IPS-18a (cell line): ENCODE measurements around the gene ALX1.

Experiments
- H3K27ac ChIP-seq: one replicate; pipeline ENCODE4 v1.5.1; 2013; ENCODE audit warnings: low read length
- H3K27me3 ChIP-seq: one replicate; pipeline ENCODE4 v1.6.1; 2013; ENCODE audit warnings: mild to moderate bottlenecking, low read length; ENCODE audit not compliant: control insufficient read depth, insufficient read depth
- H3K36me3 ChIP-seq: one replicate; pipeline ENCODE4 v1.6.1; 2013; ENCODE audit warnings: low read depth, low read length; ENCODE audit not compliant: control insufficient read depth
- H3K4me1 ChIP-seq: one replicate; pipeline ENCODE4 v1.6.1; 2013; ENCODE audit warnings: low read depth, low read length; ENCODE audit not compliant: control insufficient read depth
- H3K4me3 ChIP-seq: one replicate; pipeline ENCODE4 v1.5.1; 2013; ENCODE audit warnings: low read length
- H3K9ac ChIP-seq: one replicate; pipeline ENCODE4 v1.6.1; 2013; ENCODE audit warnings: mild to moderate bottlenecking, low read length, moderate library complexity
- H3K9me3 ChIP-seq: one replicate; pipeline ENCODE4 v1.6.1; 2013; ENCODE audit warnings: low read depth, low read length; ENCODE audit not compliant: control insufficient read depth

The ALX1 gene

GRCh38 chr12:85277191-85277590 is 2.8 kb upstream of the ALX1 start:
- Histone ChIP-seq H3K9ac (no peak overlapping the region), H3K27me3 (peaks cover 28% of the 10 kb centered on the region), H3K4me1 (peaks cover 13% of the 10 kb centered on the region), H3K36me3 (no peaks in the 10 kb centered on the region), H3K4me3 (no peak overlapping the region), H3K9me3 (no peaks in the 10 kb centered on the region), H3K27ac (no peak overlapping the region)

DNA sequence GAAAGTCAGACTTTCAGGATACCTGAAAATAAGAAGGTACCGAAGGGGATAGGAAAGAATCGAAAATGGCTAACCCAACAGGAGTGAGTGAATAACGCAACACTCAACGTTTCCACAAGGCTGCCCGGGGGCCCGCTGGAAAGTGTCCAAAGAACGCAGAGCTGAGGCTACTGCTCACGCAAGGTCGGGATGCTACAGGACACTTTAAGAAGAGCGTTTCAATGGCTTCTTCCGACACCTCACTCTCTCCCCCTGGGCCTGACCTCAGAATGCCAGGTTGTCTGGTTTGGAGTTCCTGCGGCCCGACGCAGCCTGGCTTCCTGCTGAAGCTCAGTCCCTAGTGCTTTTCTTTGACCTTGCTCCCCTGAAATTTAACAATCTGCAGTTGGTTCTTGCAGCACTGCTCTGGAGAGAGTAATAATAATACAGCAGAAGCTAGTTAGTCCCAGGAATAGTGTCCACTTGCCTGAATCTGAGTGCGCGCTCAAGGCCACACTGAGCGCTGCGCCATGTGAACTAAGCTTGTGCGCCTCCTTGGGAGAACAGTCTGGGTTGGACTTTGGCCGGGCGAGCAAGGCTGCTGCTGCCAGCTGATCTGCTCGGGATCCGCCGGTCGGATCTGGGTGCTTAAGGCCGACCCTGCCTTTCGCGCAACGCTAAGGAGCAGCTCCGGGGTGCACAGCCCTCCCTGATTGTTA is 2.0 kb upstream of the ALX1 start:
- peak overlapping the region; percentile 84 for H3K4me3 ChIP-seq

GRCh38 chr12:85278598-85279448 is 1.2 kb upstream of the ALX1 start:
- H3K36me3 ChIP-seq, result no peaks in the 10 kb centered on the region
- peak overlapping the region; percentile 80 for H3K9ac ChIP-seq
- H3K27me3 ChIP-seq, result peaks cover 28% of the 10 kb centered on the region
- peaks cover 13% of the 10 kb centered on the region for H3K4me1 ChIP-seq
- no peaks in the 10 kb centered on the region for H3K9me3 ChIP-seq
- no peak overlapping the region for H3K27ac ChIP-seq
- H3K4me3 ChIP-seq, result peak overlapping the region; percentile 84

More for the DNA sequence above, 2.0 kb upstream of the ALX1 start:
- H3K27ac ChIP-seq, result no peak overlapping the region
- no peaks in the 10 kb centered on the region for H3K36me3 ChIP-seq
- no peaks in the 10 kb centered on the region for H3K9me3 ChIP-seq
- H3K4me1 ChIP-seq, result peaks cover 13% of the 10 kb centered on the region
- H3K9ac ChIP-seq, result no peak overlapping the region
- peaks cover 28% of the 10 kb centered on the region for H3K27me3 ChIP-seq

GRCh38 chr12:85279449-85280164 is 413 bp upstream of the ALX1 start:
- peak overlapping the region; percentile 84 for H3K4me3 ChIP-seq
- no peak overlapping the region for H3K27ac ChIP-seq
- peaks cover 13% of the 10 kb centered on the region for H3K4me1 ChIP-seq
- H3K9me3 ChIP-seq, result no peaks in the 10 kb centered on the region
- H3K36me3 ChIP-seq, result no peaks in the 10 kb centered on the region
- H3K9ac ChIP-seq, result peak overlapping the region; percentile 80
- H3K27me3 ChIP-seq, result peaks cover 28% of the 10 kb centered on the region

GRCh38 chr12:85280984-85281630 is 1.1 kb downstream of the ALX1 start:
- Histone ChIP-seq H3K9me3 (no peaks in the 10 kb centered on the region), H3K27ac (peak overlapping the region; percentile 70), H3K4me3 (peak overlapping the region; percentile 84), H3K36me3 (no peaks in the 10 kb centered on the region), H3K9ac (peak overlapping the region; percentile 80), H3K4me1 (peaks cover 13% of the 10 kb centered on the region), H3K27me3 (peaks cover 28% of the 10 kb centered on the region)

DNA sequence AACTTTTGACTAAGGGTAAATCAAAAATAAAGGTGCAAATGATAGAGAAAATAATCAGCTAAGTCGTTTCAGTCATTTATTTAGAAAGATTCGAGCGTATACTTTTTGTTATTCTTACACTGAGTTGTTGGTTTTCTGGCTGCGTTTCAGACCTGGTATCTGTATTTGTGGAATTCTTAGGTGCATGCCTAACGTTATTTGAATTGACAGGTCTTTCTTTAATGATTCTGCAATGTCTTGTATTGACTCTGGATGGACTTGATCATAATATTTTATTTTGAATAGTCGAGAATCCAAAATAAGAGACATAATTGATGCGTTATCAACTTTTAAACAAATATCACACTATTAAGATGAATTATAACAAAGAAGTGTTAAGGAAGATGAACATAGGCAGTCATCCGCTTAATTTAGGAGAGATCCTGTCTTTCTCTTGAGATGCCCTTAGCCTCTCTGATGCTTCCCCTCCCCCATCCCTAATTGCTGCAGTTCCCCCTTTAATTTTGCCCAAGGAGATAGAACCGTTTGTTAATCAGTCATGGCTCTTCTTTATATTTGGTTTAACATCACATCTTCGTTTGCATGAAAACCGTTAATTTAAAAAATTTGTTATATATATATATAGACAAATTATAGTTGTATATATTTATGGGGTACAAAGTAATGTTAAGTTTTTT is 1.8 kb downstream of the ALX1 start:
- Histone ChIP-seq H3K27ac (no peak overlapping the region), H3K9me3 (no peaks in the 10 kb centered on the region), H3K4me1 (peaks cover 13% of the 10 kb centered on the region), H3K27me3 (peaks cover 28% of the 10 kb centered on the region), H3K36me3 (no peaks in the 10 kb centered on the region), H3K4me3 (peak overlapping the region; percentile 84), H3K9ac (no peak overlapping the region)

- H3K27ac ChIP-seq, result no peak overlapping the region
- no peak overlapping the region for H3K4me3 ChIP-seq
- peaks cover 11% of the 10 kb centered on the region for H3K27me3 ChIP-seq
- no peaks in the 10 kb centered on the region for H3K36me3 ChIP-seq
- no peak overlapping the region for H3K9ac ChIP-seq
- peaks cover 11% of the 10 kb centered on the region for H3K4me1 ChIP-seq
- no peaks in the 10 kb centered on the region for H3K9me3 ChIP-seq
Observed at GRCh38 chr12:85283560-85283959, 3.5 kb downstream of the ALX1 start.

DNA sequence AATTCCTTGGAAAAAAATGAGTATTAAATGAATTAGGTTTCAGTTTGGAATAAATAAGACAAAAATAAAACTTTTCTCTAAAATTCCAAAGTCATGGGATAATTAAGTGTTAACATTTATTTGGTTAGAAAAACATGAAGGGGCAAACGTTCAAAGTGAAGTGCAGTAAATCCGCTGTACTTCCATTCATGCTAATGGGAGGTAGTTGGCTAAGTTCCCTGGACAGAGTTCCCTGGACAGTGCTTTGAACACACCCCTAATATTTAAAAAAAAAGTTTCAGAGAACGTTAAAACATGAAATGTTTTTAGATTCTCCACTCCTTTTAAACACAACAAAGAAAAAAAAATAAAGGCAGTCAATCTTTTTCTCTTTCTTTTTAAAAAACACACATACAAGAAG is 16.3 kb downstream of the ALX1 start:
- no peak overlapping the region for H3K27ac ChIP-seq
- H3K4me1 ChIP-seq, result no peaks in the 10 kb centered on the region
- no peak overlapping the region for H3K9ac ChIP-seq
- no peak overlapping the region for H3K4me3 ChIP-seq
- no peaks in the 10 kb centered on the region for H3K9me3 ChIP-seq
- H3K27me3 ChIP-seq, result no peaks in the 10 kb centered on the region
- H3K36me3 ChIP-seq, result no peaks in the 10 kb centered on the region

DNA sequence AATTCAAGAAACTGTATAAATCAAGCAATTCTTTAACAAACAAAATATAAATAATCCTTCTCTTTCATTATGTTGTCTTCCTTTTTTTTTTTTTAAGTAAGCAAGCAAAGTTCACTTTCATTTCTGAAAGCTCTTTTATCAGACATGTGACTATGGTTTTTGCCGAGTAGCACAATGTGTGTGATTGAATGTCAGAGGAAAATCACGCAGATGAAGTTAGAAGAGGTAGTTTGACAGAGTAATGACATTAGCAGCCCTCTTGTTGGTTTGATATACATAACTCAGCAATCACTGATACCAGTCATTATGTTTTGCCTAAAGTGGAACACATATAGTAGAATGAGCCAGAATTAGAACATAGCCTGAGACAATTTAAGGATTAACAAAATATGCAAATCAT is 19.0 kb downstream of the ALX1 start:
- H3K4me1 ChIP-seq, result no peaks in the 10 kb centered on the region
- H3K4me3 ChIP-seq, result no peak overlapping the region
- no peaks in the 10 kb centered on the region for H3K36me3 ChIP-seq
- no peak overlapping the region for H3K9ac ChIP-seq
- no peaks in the 10 kb centered on the region for H3K27me3 ChIP-seq
- H3K9me3 ChIP-seq, result no peaks in the 10 kb centered on the region
- no peak overlapping the region for H3K27ac ChIP-seq

- Histone ChIP-seq H3K4me3 (no peak overlapping the region), H3K27ac (no peak overlapping the region), H3K27me3 (no peaks in the 10 kb centered on the region), H3K9ac (no peak overlapping the region), H3K9me3 (no peaks in the 10 kb centered on the region), H3K4me1 (peaks cover 6% of the 10 kb centered on the region), H3K36me3 (no peaks in the 10 kb centered on the region)
Observed at GRCh38 chr12:85301051-85301450, 21.0 kb downstream of the ALX1 start.

GRCh38 chr12:85308374-85308773 is 28.4 kb downstream of the ALX1 start:
- Histone ChIP-seq H3K4me1 (peaks cover 14% of the 10 kb centered on the region), H3K9ac (no peak overlapping the region), H3K27ac (no peak overlapping the region), H3K4me3 (no peak overlapping the region), H3K9me3 (no peaks in the 10 kb centered on the region), H3K36me3 (no peaks in the 10 kb centered on the region), H3K27me3 (no peaks in the 10 kb centered on the region)
